H1 (cell line): ENCODE data around the gene FAM193B. TPM values are rescaled to one million over a fixed set of nuclear protein-coding genes. Genes with fewer than 3 reads are reported as not detected.

Experiments used
- CTCF ChIA-PET: fragments of 300-600 bp; sonication (Branson Sonifier 250); formaldehyde crosslinking; loops from one replicate; lab custom pipeline; 2021; ENCODE audit not compliant: partially characterized antibody; lab: Charles Lee
- POLR2A ChIA-PET: fragments of 300-600 bp; sonication (Branson Sonifier 250); formaldehyde crosslinking; loops from one replicate; lab custom pipeline; 2021; ENCODE audit warnings: inconsistent platforms; ENCODE audit not compliant: partially characterized antibody; lab: Charles Lee
- DNase-seq, 2 experiments: peaks; one replicate each; pipeline versions ENCODE4 v3.0.0 to v3.0.0-alpha.2; 2010 to 2022; ENCODE audit warnings: low spot score in 2 of 2, low read depth in 1 of 2, mixed read lengths in 1 of 2
- FAIRE-seq: peaks from 2 replicates; lab custom pipeline; 2011; peaks lifted over from hg19 to GRCh38; lab: Jason Lieb, UNC
- H2AFZ ChIP-seq: 2 replicates; pipeline ENCODE4 v1.8.1; 2012; ENCODE audit warnings: low read length, inconsistent platforms
- H2AK5ac ChIP-seq: 2 replicates; pipeline ENCODE4 v1.6.1; 2013; ENCODE audit warnings: low read depth, low read length
- H2BK120ac ChIP-seq: replicated peaks from 2 replicates; pipeline ENCODE3; 2013; ENCODE audit warnings: low read depth, low read length, inconsistent platforms
- H2BK12ac ChIP-seq: 2 replicates; pipeline ENCODE4 v1.6.1; 2013; ENCODE audit warnings: low read depth, low read length
- H2BK15ac ChIP-seq: 2 replicates; pipeline ENCODE4 v1.6.1; 2013; ENCODE audit warnings: low read length
- H2BK20ac ChIP-seq: 2 replicates; pipeline ENCODE4 v1.6.1; 2013; ENCODE audit warnings: low read length
- H2BK5ac ChIP-seq: 2 replicates; pipeline ENCODE4 v1.6.1; 2013; ENCODE audit warnings: low read depth, low read length
- H3K14ac ChIP-seq: 2 replicates; pipeline ENCODE4 v1.6.1; 2013; ENCODE audit warnings: inconsistent platforms; ENCODE audit not compliant: insufficient read length
- H3K18ac ChIP-seq: 2 replicates; pipeline ENCODE4 v1.6.1; 2013; ENCODE audit warnings: low read length; ENCODE audit errors: extremely low read depth
- H3K23ac ChIP-seq: 2 replicates; pipeline ENCODE4 v1.6.1; 2013; ENCODE audit warnings: inconsistent platforms; ENCODE audit not compliant: insufficient read length
- H3K23me2 ChIP-seq: 2 replicates; pipeline ENCODE4 v1.6.1; 2013; ENCODE audit warnings: low read depth, low read length
- H3K27ac ChIP-seq: 2 replicates; pipeline ENCODE4 v1.6.1; 2011; ENCODE audit warnings: low read depth, low read length, inconsistent platforms
- H3K27me3 ChIP-seq, 4 experiments: replicated peaks in 1 of 4; 1 replicate in 1 of 4; 2 replicates in 3 of 4; pipeline versions ENCODE4 v1.6.1 to v1.8.1; 2011 to 2013; ENCODE audit warnings: low read length in 3 of 4, mild to moderate bottlenecking in 3 of 4, inconsistent platforms in 2 of 4, mixed read lengths in 2 of 4, moderate library complexity in 1 of 4; ENCODE audit not compliant: control insufficient read depth in 3 of 4, insufficient read depth in 3 of 4; ENCODE audit errors: extremely low read depth in 1 of 4
- H3K36me3 ChIP-seq, 4 experiments: 2 replicates each; pipeline versions ENCODE4 v1.6.1 to v1.8.1; 2011 to 2013; ENCODE audit warnings: mild to moderate bottlenecking in 4 of 4, low read length in 3 of 4, moderate library complexity in 2 of 4, control low read depth in 1 of 4, inconsistent platforms in 1 of 4; ENCODE audit not compliant: insufficient read depth in 4 of 4, control insufficient read depth in 2 of 4
- H3K4ac ChIP-seq: replicated peaks from 2 replicates; pipeline ENCODE3; 2013; ENCODE audit warnings: low read length, low read depth, mixed read lengths, inconsistent platforms; ENCODE audit not compliant: insufficient read length
- H3K4me1 ChIP-seq, 4 experiments: replicated peaks in 1 of 4; 1 replicate in 1 of 4; 2 replicates in 3 of 4; pipeline versions ENCODE4 v1.6.1 to v1.8.1; 2011 to 2013; ENCODE audit warnings: low read length in 3 of 4, inconsistent platforms in 2 of 4, mixed read lengths in 1 of 4; ENCODE audit not compliant: insufficient read depth in 4 of 4, control insufficient read depth in 3 of 4
- H3K4me2 ChIP-seq, 2 experiments: 2 replicates each; pipeline versions ENCODE4 v1.6.1 to v1.8.1; 2011 to 2013; ENCODE audit warnings: low read depth in 2 of 2, low read length in 2 of 2, control low read depth in 1 of 2, inconsistent platforms in 1 of 2, mild to moderate bottlenecking in 1 of 2; ENCODE audit not compliant: insufficient read depth in 1 of 2
- H3K4me3 ChIP-seq, 4 experiments: fragments of 200-600, 300-600 bp in 1 of 4; sonication (generic), shearing (Covaris generic), sonication (Bioruptor Twin) in 1 of 4; 2 replicates each; pipeline versions ENCODE4 v1.5.1 to v1.8.1; 2011 to 2016; ENCODE audit warnings: low read length in 4 of 4, low read depth in 3 of 4, control low read depth in 2 of 4, inconsistent platforms in 2 of 4, mild to moderate bottlenecking in 2 of 4, mixed read lengths in 1 of 4, moderate library complexity in 1 of 4; ENCODE audit not compliant: insufficient read depth in 2 of 4; ENCODE audit errors: extremely low read depth in 1 of 4
- H3K56ac ChIP-seq: replicated peaks from 2 replicates; pipeline ENCODE3; 2013; ENCODE audit warnings: low read depth, mild to moderate bottlenecking, mixed read lengths, low read length, inconsistent platforms; ENCODE audit not compliant: insufficient read length
- H3K79me1 ChIP-seq: 2 replicates; pipeline ENCODE4 v1.6.1; 2013; ENCODE audit warnings: low read depth, low read length, control low read depth
- H3K79me2 ChIP-seq, 2 experiments: 2 replicates each; pipeline versions ENCODE4 v1.6.1 to v1.8.1; 2012 to 2013; ENCODE audit warnings: low read length in 2 of 2, mild to moderate bottlenecking in 2 of 2, inconsistent platforms in 1 of 2; ENCODE audit not compliant: insufficient read depth in 2 of 2, control insufficient read depth in 1 of 2
- H3K9ac ChIP-seq, 4 experiments: replicated peaks in 1 of 4; 1 replicate in 1 of 4; 2 replicates in 3 of 4; pipeline versions ENCODE4 v1.6.1 to v1.8.1; 2011 to 2013; ENCODE audit warnings: low read depth in 3 of 4, low read length in 3 of 4, control low read depth in 2 of 4, mild to moderate bottlenecking in 2 of 4, moderate library complexity in 2 of 4, inconsistent platforms in 1 of 4; ENCODE audit errors: extremely low read depth in 1 of 4
- H3K9me3 ChIP-seq, 2 experiments: 2 replicates each; pipeline versions ENCODE4 v1.6.1 to v1.8.1; 2012 to 2013; ENCODE audit warnings: mild to moderate bottlenecking in 2 of 2, moderate library complexity in 2 of 2, control low read depth in 1 of 2, inconsistent platforms in 1 of 2, low read depth in 1 of 2, low read length in 1 of 2, mixed read lengths in 1 of 2; ENCODE audit not compliant: insufficient read depth in 2 of 2
- H4K20me1 ChIP-seq, 2 experiments: replicated peaks in 1 of 2; 2 replicates each; pipeline versions ENCODE3 to v1.8.1; 2011 to 2013; ENCODE audit warnings: inconsistent platforms in 2 of 2, low read length in 2 of 2, mild to moderate bottlenecking in 1 of 2; ENCODE audit not compliant: insufficient read depth in 2 of 2, control insufficient read depth in 1 of 2
- H4K5ac ChIP-seq: 2 replicates; pipeline ENCODE4 v1.6.1; 2013; ENCODE audit warnings: low read length, low read depth, mixed read lengths, inconsistent platforms; ENCODE audit not compliant: insufficient read length
- H4K8ac ChIP-seq: 2 replicates; pipeline ENCODE4 v1.8.0; 2013; ENCODE audit warnings: mild to moderate bottlenecking, moderate library complexity, low read length, inconsistent platforms; ENCODE audit not compliant: insufficient read depth; ENCODE audit errors: extremely low read depth
- H4K91ac ChIP-seq: replicated peaks from 2 replicates; pipeline ENCODE3; 2013; ENCODE audit warnings: low read length, mixed read lengths, inconsistent platforms; ENCODE audit not compliant: insufficient read length
- CBX8 ChIP-seq: fragments of 300-800, 300-1000 bp; sonication (generic); IDR thresholded peaks from 2 replicates; pipeline ENCODE4 v1.7.1; 2016; ENCODE audit warnings: low read depth, low read length, borderline replicate concordance
- EGR1 ChIP-seq: IDR thresholded peaks from 2 replicates; pipeline ENCODE4 v1.6.1; 2011; ENCODE audit warnings: low read depth, low read length, borderline replicate concordance
- EP300 ChIP-seq, 2 experiments: IDR thresholded peaks; 1 replicate in 1 of 2; 2 replicates in 1 of 2; pipeline ENCODE4 v1.6.1; 2011 to 2012; ENCODE audit warnings: low read depth in 2 of 2, low read length in 2 of 2, mild to moderate bottlenecking in 2 of 2, borderline replicate concordance in 1 of 2, inconsistent platforms in 1 of 2, moderate library complexity in 1 of 2
- JUN ChIP-seq: IDR thresholded peaks from 2 replicates; pipeline ENCODE4 v1.6.1; 2011; ENCODE audit warnings: low read depth, mild to moderate bottlenecking, improper control_type of control experiment, low read length
- POLR2A ChIP-seq, 2 experiments: IDR thresholded peaks; 1 replicate in 1 of 2; 2 replicates in 1 of 2; pipeline ENCODE4 v1.6.1; 2011; ENCODE audit warnings: low read depth in 2 of 2, low read length in 2 of 2, mild to moderate bottlenecking in 2 of 2; ENCODE audit errors: control extremely low read depth in 1 of 2
- SIRT6 ChIP-seq: IDR thresholded peaks from one replicate; pipeline ENCODE4 v1.7.1; 2012; ENCODE audit warnings: low read length, inconsistent platforms
- TAF7 ChIP-seq: optimal IDR thresholded peaks from 2 replicates; pipeline ENCODE3; 2011; ENCODE audit warnings: low read depth, mild to moderate bottlenecking, inconsistent platforms, low read length, moderate library complexity, borderline replicate concordance
- TEAD4 ChIP-seq: IDR thresholded peaks from 2 replicates; pipeline ENCODE4 v1.6.1; 2012; ENCODE audit warnings: low read depth, low read length, inconsistent platforms, mixed read lengths
- ZNF274 ChIP-seq: IDR thresholded peaks from 2 replicates; pipeline ENCODE4 v1.7.0; 2012; ENCODE audit warnings: low read length, borderline replicate concordance; ENCODE audit errors: extremely low read depth
- WGBS, 2 experiments: shearing (Covaris generic) in 1 of 2; methylation state at CpG; one replicate each; pipeline versions ENCODE4 v1.1.6 to v1.1.7; 2013 to 2015; ENCODE audit warnings: low lambda C conversion rate in 2 of 2, mixed read lengths in 2 of 2, inconsistent platforms in 1 of 2, low coverage in 1 of 2, missing lambda C conversion rate in 1 of 2; ENCODE audit not compliant: insufficient replicate concordance in 2 of 2, insufficient coverage in 1 of 2, insufficient read length in 1 of 2; ENCODE audit errors: extremely low coverage in 1 of 2, missing lambda C conversion rate in 1 of 2; 5-methylcytosine and 5-hydroxymethylcytosine counted together
- polyA plus RNA-seq, 7 experiments: library from polyadenylated mRNA; depleted of rRNA in 3 of 7; stranded (reverse) in 5 of 7; unstranded in 2 of 7; fragments of >200 nt in 5 of 7; fragments of 200-250 nt in 2 of 7; gene quantifications; 1 replicate in 5 of 7; 2 replicates in 1 of 7; 4 replicates in 1 of 7; pipeline versions ENCODE4 v1.2.1 to v1.2.3, GENCODE V29; 2011 to 2013; ENCODE audit warnings: missing spikeins in 2 of 7, mixed read lengths in 2 of 7
- total RNA-seq: library from RNA; stranded (reverse); fragmentation: NEBNext Ultra II Directional; extraction: Animal tissue kit (Norgen Biotek cat#: 25700); gene quantifications from 2 replicates; pipeline ENCODE4 v1.2.1, GENCODE V29; 2021
- TF ChIP-seq, protein P1 (sequence below), 3 experiments: IDR thresholded peaks; 1 replicate in 2 of 3; 2 replicates in 1 of 3; pipeline versions ENCODE4 v1.5.1 to v1.6.1; 2011; ENCODE audit warnings: low read length in 3 of 3, mild to moderate bottlenecking in 3 of 3, inconsistent platforms in 2 of 3, low read depth in 1 of 3, moderate library complexity in 1 of 3; ENCODE audit not compliant: insufficient read depth in 1 of 3; ENCODE audit errors: control extremely low read depth in 1 of 3
- TF ChIP-seq, protein P2 (sequence below): IDR thresholded peaks from 2 replicates; pipeline ENCODE4 v1.6.1; 2012; ENCODE audit warnings: inconsistent platforms

Gene FAM193B
- total and polyA plus RNA-seq, 2 of the 8 experiments (the other 6 are each of a cell fraction or from before 2014, with no cell fraction given), result 49.9 to 69.8 TPM

DNA sequence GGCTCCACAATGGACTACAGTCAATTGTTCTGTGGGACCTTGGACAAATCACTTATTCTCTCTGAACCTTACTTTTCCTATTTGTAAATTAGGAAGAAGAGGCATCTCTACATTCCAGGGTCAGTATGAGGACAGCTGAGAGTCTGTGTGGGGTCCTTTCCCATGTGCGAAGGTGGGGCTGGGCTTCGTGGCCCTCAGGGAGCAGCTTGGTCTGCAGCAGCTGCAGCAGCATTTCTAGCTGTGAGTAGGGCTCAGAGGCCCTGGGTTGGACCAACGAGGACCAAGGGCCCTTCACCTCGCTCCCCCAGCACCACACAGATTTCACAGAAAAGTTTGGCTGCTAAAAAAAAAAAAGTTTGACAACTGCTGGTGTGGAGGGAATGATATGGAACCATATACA lies 28.2 kb downstream of the FAM193B start:
- Histone ChIP-seq H3K4me1 (no peaks in the 10 kb centered on the region), H3K14ac (no peak overlapping the region), H3K4ac (no peak overlapping the region), H3K23ac (no peak overlapping the region), H3K79me2 (no peaks in the 10 kb centered on the region; a peak in 1 of 4 replicates), H3K36me3 (peaks cover 28 to 72% (median 46%) of the 10 kb centered on the region in 4 experiments; a peak in 7 of 8 replicates), H2BK20ac (no peak overlapping the region), H3K4me2 (no peak overlapping the region), H4K20me1 (peaks cover 9% of the 10 kb centered on the region in 2 experiments), H4K91ac (no peak overlapping the region), H3K23me2 (no peaks in the 10 kb centered on the region), H2BK12ac (no peak overlapping the region), H3K56ac (no peak overlapping the region), H3K27ac (no peak overlapping the region), H3K27me3 (no peaks in the 10 kb centered on the region), H3K18ac (no peak overlapping the region), H3K9ac (no peak overlapping the region), H3K9me3 (no peaks in the 10 kb centered on the region), H3K79me1 (peaks cover 3% of the 10 kb centered on the region; the same call in 1 of the 2 replicates), H2AK5ac (no peak overlapping the region), H2BK5ac (no peak overlapping the region), H2BK15ac (no peak overlapping the region), H3K4me3 (no peak overlapping the region), H2AFZ (no peak overlapping the region), H4K8ac (no peak overlapping the region), H4K5ac (no peak overlapping the region), H2BK120ac (no peak overlapping the region)
- FAIRE-seq (no peak), DNase-seq (no peak)
- CTCF ChIA-PET, result interaction anchor here (0.6 to 2.2 kb wide), 4 partner anchors 11 to 81 kb away, joined by 3 to 12 read pairs (median 4); no protein-coding TSS in a partner anchor
- POLR2A ChIA-PET, result interaction anchor here (1.4 to 1.9 kb wide), 2 partner anchors 10 to 24 kb away, joined by 5 to 10 read pairs; partner anchors contain the start of gene DDX41
- 87% methylated on average over 4 of the region's 4 CpGs; no CpG with 5 or more reads in 1 of the 2 experiments for WGBS, 2 experiments
- TF ChIP-seq, protein P1, sequence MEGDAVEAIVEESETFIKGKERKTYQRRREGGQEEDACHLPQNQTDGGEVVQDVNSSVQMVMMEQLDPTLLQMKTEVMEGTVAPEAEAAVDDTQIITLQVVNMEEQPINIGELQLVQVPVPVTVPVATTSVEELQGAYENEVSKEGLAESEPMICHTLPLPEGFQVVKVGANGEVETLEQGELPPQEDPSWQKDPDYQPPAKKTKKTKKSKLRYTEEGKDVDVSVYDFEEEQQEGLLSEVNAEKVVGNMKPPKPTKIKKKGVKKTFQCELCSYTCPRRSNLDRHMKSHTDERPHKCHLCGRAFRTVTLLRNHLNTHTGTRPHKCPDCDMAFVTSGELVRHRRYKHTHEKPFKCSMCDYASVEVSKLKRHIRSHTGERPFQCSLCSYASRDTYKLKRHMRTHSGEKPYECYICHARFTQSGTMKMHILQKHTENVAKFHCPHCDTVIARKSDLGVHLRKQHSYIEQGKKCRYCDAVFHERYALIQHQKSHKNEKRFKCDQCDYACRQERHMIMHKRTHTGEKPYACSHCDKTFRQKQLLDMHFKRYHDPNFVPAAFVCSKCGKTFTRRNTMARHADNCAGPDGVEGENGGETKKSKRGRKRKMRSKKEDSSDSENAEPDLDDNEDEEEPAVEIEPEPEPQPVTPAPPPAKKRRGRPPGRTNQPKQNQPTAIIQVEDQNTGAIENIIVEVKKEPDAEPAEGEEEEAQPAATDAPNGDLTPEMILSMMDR (IDR thresholded peaks at IDR 0.05; ENCODE audit: control extremely low read depth in 1 of 3, insufficient read depth in 1 of 3, low read depth in 1 of 3, low read length in 3 of 3), result no peak
- TF ChIP-seq EGR1 (no peak), EP300 (IDR thresholded peaks at IDR 0.05; ENCODE audit: borderline replicate concordance in 1 of 2, low read depth in 2 of 2, low read length in 2 of 2) (no peak), SIRT6 (no peak), JUN (no peak), CBX8 (no peak), TEAD4 (no peak), TAF7 (no peak), ZNF274 (no peak), POLR2A (IDR thresholded peaks at IDR 0.05; ENCODE audit: control extremely low read depth in 1 of 2, low read depth in 2 of 2, low read length in 2 of 2) (no peak)
- TF ChIP-seq, protein P2, sequence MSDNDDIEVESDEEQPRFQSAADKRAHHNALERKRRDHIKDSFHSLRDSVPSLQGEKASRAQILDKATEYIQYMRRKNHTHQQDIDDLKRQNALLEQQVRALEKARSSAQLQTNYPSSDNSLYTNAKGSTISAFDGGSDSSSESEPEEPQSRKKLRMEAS, result no peak
